Sigmoid colon (tissue), 4 donors: ENCODE data around the gene ACVR2B.

Source experiments
- EP300 ChIP-seq, 4 donors: sonication (generic); formaldehyde crosslinking; IDR thresholded peaks; one replicate each; pipeline ENCODE4 v1.6.1; 2017; ENCODE audit warnings: antibody characterized with exemption in 4 of 4
- TF ChIP-seq, protein P1 (sequence below), 4 experiments: fragments of 450-650 bp in 3 of 4; fragments of 200-600 bp in 1 of 4; IDR thresholded peaks; one replicate each; pipeline ENCODE4 v1.5.1; 2016 to 2019; ENCODE audit warnings: antibody characterized with exemption in 4 of 4, mild to moderate bottlenecking in 3 of 4, moderate library complexity in 2 of 4

DNA sequence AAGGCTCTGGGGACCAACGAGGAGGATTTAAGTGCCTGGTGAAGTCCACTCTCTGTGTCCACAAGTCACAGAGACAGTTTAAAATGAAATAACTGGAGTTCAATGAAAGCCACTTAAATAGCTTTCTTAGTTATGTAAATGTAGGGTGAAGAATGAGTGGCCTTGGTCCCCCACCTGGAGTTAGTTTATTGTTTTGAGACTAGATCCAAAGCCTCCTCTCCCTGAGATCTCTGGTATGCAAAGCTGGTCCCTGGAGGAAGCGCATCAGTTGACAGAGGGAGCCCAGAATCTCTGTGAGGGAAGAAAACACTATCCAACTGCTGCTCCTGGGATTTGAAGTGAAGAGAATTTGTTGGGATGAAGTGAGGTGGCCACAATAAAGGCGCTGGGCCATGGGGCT, 83.0 kb downstream of the ACVR2B start:
- TF ChIP-seq, protein P1, sequence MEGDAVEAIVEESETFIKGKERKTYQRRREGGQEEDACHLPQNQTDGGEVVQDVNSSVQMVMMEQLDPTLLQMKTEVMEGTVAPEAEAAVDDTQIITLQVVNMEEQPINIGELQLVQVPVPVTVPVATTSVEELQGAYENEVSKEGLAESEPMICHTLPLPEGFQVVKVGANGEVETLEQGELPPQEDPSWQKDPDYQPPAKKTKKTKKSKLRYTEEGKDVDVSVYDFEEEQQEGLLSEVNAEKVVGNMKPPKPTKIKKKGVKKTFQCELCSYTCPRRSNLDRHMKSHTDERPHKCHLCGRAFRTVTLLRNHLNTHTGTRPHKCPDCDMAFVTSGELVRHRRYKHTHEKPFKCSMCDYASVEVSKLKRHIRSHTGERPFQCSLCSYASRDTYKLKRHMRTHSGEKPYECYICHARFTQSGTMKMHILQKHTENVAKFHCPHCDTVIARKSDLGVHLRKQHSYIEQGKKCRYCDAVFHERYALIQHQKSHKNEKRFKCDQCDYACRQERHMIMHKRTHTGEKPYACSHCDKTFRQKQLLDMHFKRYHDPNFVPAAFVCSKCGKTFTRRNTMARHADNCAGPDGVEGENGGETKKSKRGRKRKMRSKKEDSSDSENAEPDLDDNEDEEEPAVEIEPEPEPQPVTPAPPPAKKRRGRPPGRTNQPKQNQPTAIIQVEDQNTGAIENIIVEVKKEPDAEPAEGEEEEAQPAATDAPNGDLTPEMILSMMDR (IDR thresholded peaks at IDR 0.05), result no peak
- TF ChIP-seq EP300 (IDR thresholded peaks at IDR 0.05), result no peak
